Measurements from ENCODE around the gene WDR31. TPM values are rescaled to one million over a fixed set of nuclear protein-coding genes. Genes with fewer than 3 reads are reported as not detected.
"Not testable (repeated sequence)": the region's sequence is repeated elsewhere in the genome, so short reads cannot be mapped to it uniquely, and the experiment has no call there.

WDR31 gene
- total and polyA plus RNA-seq, 4 donors, result 1.8 to 7.0 (median 4.0) TPM

GRCh38 chr9:113387560-113388230 lies 47.6 kb upstream of the WDR31 start:
- DNase-seq, result no peak
- Histone ChIP-seq H3K4me3 (no peak overlapping the region), H3K4me1 (ENCODE audit: control insufficient read depth in 5 of 5, insufficient read depth in 5 of 5, low read length in 5 of 5) (no peaks in the 10 kb centered on the region), H3K9ac (ENCODE audit: insufficient read depth in 1 of 2, low read length in 2 of 2) (no peak overlapping the region), H3K9me3 (ENCODE audit: control insufficient read depth in 4 of 4, insufficient read depth in 3 of 4, low read length in 3 of 4) (no peaks in the 10 kb centered on the region), H3K27me3 (ENCODE audit: control insufficient read depth in 3 of 3, insufficient read depth in 3 of 3, low read length in 2 of 3) (no peaks in the 10 kb centered on the region), H3K36me3 (ENCODE audit: control insufficient read depth in 4 of 4, insufficient read depth in 4 of 4, low read length in 4 of 4) (peaks cover 8 to 39% (median 37%) of the 10 kb centered on the region in 4 donors), H3K27ac (ENCODE audit: low read depth in 1 of 2, low read length in 1 of 2) (no peak overlapping the region)
- TF ChIP-seq, protein P1, sequence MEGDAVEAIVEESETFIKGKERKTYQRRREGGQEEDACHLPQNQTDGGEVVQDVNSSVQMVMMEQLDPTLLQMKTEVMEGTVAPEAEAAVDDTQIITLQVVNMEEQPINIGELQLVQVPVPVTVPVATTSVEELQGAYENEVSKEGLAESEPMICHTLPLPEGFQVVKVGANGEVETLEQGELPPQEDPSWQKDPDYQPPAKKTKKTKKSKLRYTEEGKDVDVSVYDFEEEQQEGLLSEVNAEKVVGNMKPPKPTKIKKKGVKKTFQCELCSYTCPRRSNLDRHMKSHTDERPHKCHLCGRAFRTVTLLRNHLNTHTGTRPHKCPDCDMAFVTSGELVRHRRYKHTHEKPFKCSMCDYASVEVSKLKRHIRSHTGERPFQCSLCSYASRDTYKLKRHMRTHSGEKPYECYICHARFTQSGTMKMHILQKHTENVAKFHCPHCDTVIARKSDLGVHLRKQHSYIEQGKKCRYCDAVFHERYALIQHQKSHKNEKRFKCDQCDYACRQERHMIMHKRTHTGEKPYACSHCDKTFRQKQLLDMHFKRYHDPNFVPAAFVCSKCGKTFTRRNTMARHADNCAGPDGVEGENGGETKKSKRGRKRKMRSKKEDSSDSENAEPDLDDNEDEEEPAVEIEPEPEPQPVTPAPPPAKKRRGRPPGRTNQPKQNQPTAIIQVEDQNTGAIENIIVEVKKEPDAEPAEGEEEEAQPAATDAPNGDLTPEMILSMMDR (IDR thresholded peaks at IDR 0.05; ENCODE audit: control extremely low read depth, extremely low read depth), result no peak
- no peak for ATAC-seq (ENCODE audit: insufficient read depth, low FRiP score)
- WGBS, 2 donors, result 80 to 85% methylated on average over 9 of the region's 9 CpGs

DNA sequence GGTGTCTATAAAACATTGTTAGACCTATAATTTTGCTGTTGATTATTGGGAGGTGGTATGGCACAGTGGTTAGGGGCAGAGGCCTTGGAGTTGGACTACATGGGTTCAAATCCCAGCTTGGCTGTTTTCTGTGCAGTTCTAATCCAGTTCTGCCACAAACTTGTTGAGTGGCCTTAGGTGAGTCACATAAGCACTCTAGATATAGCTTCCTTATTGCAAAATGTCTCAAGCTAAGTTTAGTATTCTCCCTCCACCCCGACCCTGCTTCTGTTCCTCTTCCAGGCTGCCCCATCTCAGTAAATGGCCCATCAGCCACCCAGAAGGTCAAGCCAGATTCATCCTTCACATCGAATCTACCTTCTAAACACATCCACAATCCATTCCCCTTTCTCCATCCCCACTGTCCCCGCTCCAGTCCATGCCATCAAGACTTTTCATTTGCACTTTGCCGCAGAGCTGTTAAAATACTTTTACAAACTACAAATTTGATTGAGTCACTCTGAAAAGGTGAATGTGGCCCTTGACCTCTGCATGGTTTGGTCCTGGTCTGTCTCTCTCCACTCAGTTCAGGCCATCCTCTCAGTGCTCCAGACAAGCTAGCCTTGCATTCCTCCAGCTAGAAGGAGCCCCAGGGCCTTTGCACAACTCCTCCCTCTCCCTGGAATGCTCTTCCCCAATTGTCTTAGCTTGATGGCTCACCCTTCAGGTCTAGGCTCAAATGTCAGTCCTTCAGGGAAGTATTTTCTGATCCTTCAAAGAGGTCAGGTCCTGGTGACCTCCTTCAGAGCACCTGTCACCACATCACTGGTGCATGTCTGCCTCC lies 46.7 kb upstream of the WDR31 start:
- DNase-seq, result no peak
- H3K27ac ChIP-seq (ENCODE audit: low read depth in 1 of 2, low read length in 1 of 2), result peak overlapping the region in 1 of 2 donors; percentile 1
- H3K4me1 ChIP-seq (ENCODE audit: control insufficient read depth in 5 of 5, insufficient read depth in 5 of 5, low read length in 5 of 5), result no peaks in the 10 kb centered on the region
- H3K9me3 ChIP-seq (ENCODE audit: control insufficient read depth in 4 of 4, insufficient read depth in 3 of 4, low read length in 3 of 4), result no peaks in the 10 kb centered on the region
- H3K4me3 ChIP-seq, result no peak overlapping the region
- no peak overlapping the region for H3K9ac ChIP-seq (ENCODE audit: insufficient read depth in 1 of 2, low read length in 2 of 2)
- TF ChIP-seq, protein P1 (IDR thresholded peaks at IDR 0.05; ENCODE audit: control extremely low read depth, extremely low read depth), result no peak
- no peaks in the 10 kb centered on the region for H3K27me3 ChIP-seq (ENCODE audit: control insufficient read depth in 3 of 3, insufficient read depth in 3 of 3, low read length in 2 of 3)
- WGBS, 2 donors, result 82 to 83% methylated on average over 4 of the region's 4 CpGs
- peaks cover 8 to 36% (median 30%) of the 10 kb centered on the region in 4 donors for H3K36me3 ChIP-seq (ENCODE audit: control insufficient read depth in 4 of 4, insufficient read depth in 4 of 4, low read length in 4 of 4)
- peak; percentile 53 for ATAC-seq (ENCODE audit: insufficient read depth, low FRiP score)

DNA sequence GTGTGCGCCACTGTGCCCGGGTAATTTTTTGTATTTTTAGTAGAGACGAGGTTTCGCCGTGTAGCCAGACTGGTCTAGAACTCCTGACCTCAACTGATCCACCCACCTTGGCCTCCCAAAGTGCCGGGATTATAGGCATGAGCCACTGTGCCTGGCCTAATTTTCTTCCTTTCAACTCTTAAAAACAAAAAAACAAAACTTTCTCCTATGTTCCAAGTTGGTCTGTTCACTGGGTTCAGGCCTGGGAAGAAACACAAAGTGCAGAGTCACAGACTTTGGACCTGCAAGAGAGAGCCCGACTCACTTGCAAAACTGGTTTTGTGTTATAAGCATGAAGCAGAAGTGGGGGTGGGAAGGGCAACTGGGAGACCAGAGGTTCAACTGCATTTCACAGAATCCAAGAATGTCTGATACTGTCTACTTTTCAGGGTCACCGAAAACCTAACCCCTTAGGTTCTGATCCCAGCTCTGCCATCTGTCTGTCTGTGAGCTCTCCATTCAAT lies 41.9 kb upstream of the WDR31 start:
- no peak overlapping the region for H3K4me3 ChIP-seq
- peaks cover 0 to under 1% (median 0%) of the 10 kb centered on the region in 4 donors for H3K36me3 ChIP-seq (ENCODE audit: control insufficient read depth in 4 of 4, insufficient read depth in 4 of 4, low read length in 4 of 4)
- no peaks in the 10 kb centered on the region for H3K27me3 ChIP-seq (ENCODE audit: control insufficient read depth in 3 of 3, insufficient read depth in 3 of 3, low read length in 2 of 3)
- H3K27ac ChIP-seq (ENCODE audit: low read depth in 1 of 2, low read length in 1 of 2), result no peak overlapping the region
- WGBS, 2 donors, result 71 to 83% methylated on average over 8 of the region's 8 CpGs
- DNase-seq (peak; percentile 52 to 83 (median 55)), ATAC-seq (ENCODE audit: insufficient read depth, low FRiP score) (no peak)
- H3K9me3 ChIP-seq (ENCODE audit: control insufficient read depth in 4 of 4, insufficient read depth in 3 of 4, low read length in 3 of 4), result no peaks in the 10 kb centered on the region
- TF ChIP-seq, protein P1 (IDR thresholded peaks at IDR 0.05; ENCODE audit: control extremely low read depth, extremely low read depth), result no peak
- no peak overlapping the region for H3K9ac ChIP-seq (ENCODE audit: insufficient read depth in 1 of 2, low read length in 2 of 2)
- H3K4me1 ChIP-seq (ENCODE audit: control insufficient read depth in 5 of 5, insufficient read depth in 5 of 5, low read length in 5 of 5), result peaks cover 0 to 3% (median 0%) of the 10 kb centered on the region in 5 donors

DNA sequence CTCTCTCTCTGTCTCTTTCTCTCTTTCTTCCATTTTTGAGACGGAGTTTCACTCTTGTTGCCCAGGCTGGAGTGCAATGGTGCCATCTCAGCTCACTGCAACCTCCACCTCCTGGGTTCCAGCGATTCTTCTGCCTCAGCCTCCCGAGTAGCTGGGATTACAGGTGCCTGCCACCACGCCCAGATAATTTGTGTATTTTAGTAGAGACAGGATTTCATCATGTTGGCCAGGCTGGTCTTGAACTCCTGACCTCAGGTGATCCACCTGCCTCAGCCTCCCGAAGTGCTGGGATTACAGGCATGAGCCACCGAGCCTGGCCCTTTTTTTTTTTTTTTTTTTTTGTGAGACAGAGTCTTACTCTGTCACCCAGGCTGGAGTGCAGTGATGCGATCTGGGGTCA lies 41.4 kb upstream of the WDR31 start:
- 81 to 88% methylated on average over 6 to 7 of the region's 7 CpGs for WGBS, 2 donors
- H3K36me3 ChIP-seq (ENCODE audit: control insufficient read depth in 4 of 4, insufficient read depth in 4 of 4, low read length in 4 of 4); H3K4me1 ChIP-seq (ENCODE audit: control insufficient read depth in 5 of 5, insufficient read depth in 5 of 5, low read length in 5 of 5); H3K4me3 ChIP-seq; H3K9ac ChIP-seq (ENCODE audit: insufficient read depth in 1 of 2, low read length in 2 of 2); H3K27me3 ChIP-seq (ENCODE audit: control insufficient read depth in 3 of 3, insufficient read depth in 3 of 3, low read length in 2 of 3); H3K9me3 ChIP-seq (ENCODE audit: control insufficient read depth in 4 of 4, insufficient read depth in 3 of 4, low read length in 3 of 4); DNase-seq; ATAC-seq (ENCODE audit: insufficient read depth, low FRiP score); H3K27ac ChIP-seq (ENCODE audit: low read depth in 1 of 2, low read length in 1 of 2): not testable (repeated sequence)
